Skin of body (tissue), 2 donors: ENCODE data around the gene MARS1. TPM values are rescaled to one million over a fixed set of nuclear protein-coding genes. Genes with fewer than 3 reads are reported as not detected.
"Not testable (repeated sequence)": the region's sequence is repeated elsewhere in the genome, so short reads cannot be mapped to it uniquely, and the experiment has no call there.

Source experiments
- DNase-seq: peaks from one replicate; lab custom pipeline; 2025; lab: John Stamatoyannopoulos, UW
- total RNA-seq: library from RNA; depleted of rRNA; stranded (reverse); fragments of >200 nt; gene quantifications from one replicate; pipeline ENCODE4 v1.2.3, GENCODE V29; 2014

MARS1 gene
- total RNA-seq, 1 donor from 2014 or later: 51.8 TPM

DNA sequence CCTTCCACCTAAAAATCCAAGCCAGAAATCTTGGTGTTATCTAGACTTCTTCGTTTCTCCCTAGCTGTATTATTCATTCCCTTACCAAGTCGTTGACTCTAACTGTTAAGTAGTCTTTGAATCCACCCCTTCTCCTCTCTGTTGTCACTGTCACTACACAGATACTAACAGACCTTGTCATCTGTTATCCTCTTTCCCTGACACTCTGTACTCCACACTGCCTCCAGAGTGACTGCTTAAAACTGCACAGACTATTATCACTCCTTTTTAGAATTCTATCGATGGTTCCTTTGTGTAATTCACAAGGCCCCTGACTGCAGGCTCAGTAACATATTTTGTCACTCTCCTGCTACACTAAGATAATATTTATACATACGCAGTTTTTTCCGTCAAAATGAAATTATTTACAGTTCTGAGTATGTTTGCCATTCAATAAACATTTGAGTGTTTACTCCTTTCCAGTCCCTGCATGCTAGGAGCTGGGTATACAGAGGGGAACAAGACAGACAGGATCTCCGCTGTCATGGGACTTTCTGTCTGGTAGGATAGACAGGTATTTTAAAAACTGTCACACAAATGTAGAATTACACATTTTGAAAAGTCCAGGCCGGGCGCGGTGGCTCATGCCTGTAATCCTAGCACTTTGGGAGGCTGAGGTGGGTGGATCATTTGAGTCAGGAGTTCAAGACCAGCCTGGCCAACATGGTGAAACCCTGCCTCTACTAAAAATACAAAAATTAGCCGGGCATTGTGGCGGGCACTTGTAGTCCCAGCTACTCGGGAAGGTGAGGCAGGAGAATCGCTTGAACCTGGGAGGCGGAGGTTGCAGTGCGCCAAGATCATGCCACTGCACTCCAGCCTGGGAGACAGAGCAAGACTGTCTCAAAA is 3.8 kb downstream of the MARS1 start:
- no peak for DNase-seq

DNA sequence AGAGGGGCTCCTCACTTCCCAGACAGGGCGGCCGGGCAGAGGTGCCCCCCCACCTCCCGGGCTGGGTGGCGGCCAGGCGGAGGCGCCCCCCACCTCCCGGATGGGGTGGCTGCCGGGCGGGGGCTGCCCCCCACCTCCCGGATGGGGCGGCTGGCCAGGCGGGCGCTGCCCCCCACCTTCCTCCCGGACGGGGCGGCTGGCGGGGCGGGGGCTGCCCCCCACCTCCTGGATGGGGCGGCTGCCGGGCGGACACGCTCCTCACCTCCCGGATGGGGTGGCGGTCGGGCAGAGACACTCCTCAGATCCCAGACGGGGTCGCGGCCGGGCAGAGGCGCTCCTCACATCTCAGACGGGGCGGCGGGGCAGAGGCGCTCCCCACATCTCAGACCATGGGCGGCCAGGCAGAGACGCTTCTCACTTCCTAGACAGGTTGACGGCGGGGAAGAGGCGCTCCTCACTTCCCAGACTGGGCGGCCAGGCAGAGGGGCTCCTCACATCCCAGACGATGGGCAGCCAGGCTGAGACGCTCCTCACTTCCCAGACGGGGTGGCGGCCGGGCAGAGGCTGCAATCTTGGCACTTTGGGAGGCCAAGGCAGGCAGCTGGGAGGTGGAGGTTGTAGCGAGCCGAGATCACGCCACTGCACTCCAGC is 7.3 kb downstream of the MARS1 start:
- not testable (repeated sequence) for DNase-seq

DNA sequence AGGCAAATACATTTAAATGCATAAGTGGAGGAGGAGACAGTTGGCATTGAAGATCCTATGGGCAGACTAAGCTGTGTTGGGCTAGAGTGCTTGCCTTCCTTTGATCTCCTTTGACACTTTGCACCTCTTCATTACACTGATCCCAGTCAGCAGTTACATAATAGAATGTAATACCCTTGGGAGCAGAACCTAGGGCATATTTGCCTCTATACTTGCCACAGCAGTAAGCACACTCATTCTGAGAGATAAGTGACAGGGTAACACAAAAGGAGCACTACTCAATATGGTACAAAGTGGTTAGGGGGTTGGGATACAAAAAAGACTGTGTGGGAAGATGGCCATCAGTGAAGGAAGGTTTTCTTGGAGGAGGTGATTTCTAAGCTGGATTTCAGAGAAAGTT is 9.0 kb downstream of the MARS1 start:
- DNase-seq: no peak

DNA sequence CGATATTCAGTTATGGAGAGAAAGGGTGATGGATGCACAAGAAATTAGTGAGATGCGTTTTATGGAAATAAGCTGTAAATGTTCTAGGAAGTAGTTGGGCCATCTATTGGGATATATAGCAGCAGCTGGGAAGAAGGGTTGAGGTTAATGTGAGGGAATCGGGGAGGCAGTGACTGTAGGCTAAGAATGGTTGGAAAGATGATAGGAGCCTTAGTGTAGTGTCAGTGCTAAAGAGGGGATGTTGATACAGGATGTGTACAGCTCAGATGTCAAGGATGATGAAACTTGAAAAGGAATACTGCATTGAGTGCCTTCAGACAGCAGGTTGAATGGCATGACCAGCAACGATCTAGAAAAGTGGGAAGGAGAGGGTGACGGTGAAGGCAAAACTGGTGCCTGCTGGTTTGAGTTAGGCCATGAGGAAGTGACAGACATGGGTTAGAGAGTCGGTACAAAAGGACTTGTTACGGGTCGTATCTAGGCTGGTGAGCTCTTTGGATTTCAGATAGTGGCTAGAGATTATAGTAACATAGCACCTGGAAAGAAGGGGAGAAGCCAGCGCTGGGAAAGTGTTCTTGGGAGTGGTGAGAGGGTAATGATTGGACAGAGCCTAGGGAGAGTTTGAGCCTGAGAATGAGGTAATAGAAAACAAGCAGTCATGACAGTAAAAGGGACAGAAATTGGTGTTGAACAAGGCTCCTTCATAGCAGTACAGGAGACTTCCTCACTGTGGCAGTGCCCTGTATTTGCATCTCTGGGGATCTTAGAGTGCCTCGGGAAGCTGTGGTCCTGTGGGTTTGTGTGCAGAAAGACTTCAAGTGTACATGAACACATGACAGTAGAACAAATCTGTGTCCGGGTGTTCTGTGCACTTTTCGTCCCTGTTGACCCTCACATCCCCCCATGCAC is 9.6 kb downstream of the MARS1 start:
- DNase-seq: no peak

DNA sequence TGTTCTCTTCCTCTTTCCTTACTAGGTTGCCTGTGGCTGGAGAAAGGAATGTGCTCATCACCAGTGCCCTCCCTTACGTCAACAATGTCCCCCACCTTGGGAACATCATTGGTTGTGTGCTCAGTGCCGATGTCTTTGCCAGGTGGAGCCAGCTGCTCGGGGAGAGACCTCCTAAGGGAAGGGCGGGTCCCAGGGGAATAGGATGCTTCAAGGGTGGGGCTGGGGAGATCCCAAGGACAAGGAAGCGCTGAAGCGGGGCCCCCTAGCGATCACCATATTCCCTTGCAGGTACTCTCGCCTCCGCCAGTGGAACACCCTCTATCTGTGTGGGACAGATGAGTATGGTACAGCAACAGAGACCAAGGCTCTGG is 10.2 kb downstream of the MARS1 start:
- no peak for DNase-seq

DNA sequence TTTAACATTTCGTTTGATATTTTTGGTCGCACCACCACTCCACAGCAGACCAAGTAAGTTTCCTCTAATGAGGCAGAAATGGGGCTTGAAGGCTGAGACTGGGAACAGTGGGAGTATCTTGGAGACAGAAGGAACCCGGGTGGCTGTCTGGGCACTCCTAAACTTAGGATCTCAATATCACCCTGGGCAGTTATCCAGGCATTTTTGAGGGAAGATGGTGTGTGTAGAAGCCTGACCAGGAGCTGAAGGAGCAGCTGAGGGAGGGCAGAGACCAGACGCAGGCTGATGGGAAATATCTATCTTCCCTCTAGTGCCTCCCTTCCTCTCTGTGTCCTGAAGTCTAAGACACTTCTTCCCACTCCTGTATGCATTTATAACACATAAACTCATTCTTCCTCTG is 10.7 kb downstream of the MARS1 start:
- DNase-seq: no peak

DNA sequence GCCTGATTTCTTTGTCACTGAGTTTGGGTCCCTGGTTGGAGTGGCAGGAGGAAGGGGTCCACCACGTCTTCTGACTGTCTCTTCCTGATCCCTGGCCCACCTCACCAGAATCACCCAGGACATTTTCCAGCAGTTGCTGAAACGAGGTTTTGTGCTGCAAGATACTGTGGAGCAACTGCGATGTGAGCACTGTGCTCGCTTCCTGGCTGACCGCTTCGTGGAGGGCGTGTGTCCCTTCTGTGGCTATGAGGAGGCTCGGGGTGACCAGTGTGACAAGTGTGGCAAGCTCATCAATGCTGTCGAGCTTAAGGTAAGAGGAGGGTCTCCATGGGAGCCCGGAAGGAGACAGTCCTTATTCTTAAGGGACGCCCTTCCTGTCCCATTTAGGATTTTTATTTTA is 12.3 kb downstream of the MARS1 start:
- DNase-seq: no peak

DNA sequence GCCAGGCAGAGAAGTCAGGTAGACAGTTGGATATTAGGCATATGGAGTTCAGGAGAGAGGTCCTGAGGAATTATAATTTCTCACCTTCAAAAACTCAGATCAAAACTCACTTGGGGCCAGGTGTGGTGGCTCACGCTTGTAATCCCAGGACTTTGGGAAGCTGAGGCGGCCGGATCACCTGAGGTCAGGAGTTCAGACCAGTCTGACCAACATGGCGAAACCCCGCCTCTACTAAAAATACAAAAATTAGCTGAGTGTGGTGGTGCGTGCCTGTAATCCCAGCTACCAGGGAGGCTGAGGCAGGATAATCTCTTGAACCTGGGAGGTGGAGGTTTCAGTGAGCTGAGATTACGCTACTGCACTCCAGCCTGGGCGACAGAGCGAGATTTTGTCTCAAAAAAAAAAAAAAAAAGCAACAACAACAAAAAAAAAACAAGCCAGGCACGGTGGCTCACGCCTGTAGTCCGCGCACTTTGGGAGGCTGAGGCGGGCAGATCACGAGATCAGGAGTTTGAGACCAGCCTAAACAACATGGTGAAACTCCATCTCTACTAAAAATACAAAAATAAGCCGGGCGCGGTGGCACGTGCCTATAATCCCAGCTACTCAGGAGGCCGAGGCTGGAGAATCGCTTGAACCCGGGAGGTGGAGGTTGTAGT is 14.6 kb downstream of the MARS1 start:
- not testable (repeated sequence) for DNase-seq

DNA sequence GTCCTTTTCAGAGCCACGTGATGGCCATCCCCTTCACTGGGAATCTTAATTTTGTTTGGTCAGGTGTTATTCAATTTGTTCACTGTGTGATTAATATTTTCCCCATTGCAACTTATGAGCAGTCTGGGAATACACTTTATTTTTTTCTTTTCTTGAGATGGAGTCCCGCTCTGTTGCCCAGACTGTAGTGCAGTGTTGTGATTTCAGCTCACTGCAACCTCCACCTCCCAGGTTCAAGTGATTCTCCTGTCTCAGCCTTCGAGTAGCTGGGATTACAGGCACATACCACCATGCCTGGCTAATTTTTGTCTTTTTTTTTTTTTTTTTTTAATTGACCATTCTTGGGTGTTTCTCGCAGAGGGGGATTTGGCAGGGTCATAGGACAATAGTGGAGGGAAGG is 18.7 kb downstream of the MARS1 start:
- DNase-seq: not testable (repeated sequence)

DNA sequence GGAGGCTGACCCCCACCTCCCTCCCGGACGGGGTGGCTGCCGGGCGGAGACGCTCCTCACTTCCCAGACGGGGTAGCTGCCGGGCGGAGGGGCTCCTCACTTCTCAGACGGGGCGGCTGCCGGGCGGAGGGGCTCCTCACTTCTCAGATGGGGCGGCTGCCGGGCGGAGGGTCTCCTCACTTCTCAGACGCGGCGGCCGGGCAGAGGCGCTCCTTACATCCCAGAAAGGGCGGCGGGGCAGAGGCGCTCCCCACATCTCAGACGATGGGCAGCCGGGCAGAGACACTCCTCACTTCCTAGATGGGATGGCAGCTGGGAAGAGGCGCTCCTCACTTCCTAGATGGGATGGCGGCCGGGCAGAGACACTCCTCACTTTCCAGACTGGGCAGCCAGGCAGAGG is 19.9 kb downstream of the MARS1 start:
- not testable (repeated sequence) for DNase-seq

DNA sequence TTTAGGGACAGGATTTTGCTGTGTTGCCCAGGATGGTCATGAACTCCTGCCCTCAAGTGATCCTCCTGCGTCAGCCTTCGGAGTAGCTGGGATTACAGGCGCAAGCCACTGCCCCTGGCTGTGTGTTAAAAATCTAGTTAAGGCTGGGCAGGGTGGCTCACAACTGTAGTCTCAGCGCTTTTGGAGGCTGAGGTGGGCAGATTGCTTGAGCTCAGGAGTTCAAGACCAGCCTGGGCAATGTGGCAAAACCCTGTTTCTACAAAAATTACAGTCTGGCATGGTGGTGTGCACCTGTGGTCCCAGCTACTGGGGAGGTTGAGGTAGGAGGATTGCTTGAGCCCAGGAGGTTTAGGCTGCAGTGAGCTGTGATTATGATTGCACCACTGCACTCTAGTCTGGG is 23.3 kb downstream of the MARS1 start:
- DNase-seq: no peak

DNA sequence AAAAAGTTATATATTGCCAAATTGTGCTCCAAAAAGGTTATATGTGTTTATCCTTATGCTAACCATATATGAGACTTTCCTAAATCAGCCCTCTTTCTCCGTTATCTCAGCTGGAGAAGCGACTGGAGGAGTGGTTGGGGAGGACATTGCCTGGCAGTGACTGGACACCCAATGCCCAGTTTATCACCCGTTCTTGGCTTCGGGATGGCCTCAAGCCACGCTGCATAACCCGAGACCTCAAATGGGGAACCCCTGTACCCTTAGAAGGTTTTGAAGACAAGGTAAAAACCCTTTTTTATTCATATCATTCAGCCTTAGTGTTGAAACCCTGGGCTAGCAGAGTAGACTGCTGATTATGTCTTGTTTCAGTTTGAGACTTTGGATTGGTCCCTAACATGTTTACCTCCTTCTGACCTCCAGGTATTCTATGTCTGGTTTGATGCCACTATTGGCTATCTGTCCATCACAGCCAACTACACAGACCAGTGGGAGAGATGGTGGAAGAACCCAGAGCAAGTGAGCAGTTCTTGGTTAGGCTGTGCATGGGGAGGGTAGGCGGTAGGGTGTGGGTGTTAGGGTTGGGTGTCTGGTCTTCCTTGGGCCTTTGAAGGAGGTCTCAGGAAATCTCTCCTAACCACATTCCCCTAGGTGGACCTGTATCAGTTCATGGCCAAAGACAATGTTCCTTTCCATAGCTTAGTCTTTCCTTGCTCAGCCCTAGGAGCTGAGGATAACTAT is 23.9 kb downstream of the MARS1 start:
- no peak for DNase-seq

DNA sequence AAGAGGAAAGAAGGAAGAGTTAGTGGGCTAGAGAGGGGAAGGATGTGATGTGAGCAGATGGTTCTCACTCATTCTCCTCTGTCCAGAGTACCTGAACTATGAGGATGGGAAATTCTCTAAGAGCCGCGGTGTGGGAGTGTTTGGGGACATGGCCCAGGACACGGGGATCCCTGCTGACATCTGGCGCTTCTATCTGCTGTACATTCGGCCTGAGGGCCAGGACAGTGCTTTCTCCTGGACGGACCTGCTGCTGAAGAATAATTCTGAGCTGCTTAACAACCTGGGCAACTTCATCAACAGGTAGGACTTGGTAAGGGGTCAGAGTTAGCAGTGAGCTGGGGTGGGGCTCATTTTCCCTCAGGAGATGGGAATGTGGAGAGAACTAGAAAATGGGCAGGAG is 24.8 kb downstream of the MARS1 start:
- no peak for DNase-seq

DNA sequence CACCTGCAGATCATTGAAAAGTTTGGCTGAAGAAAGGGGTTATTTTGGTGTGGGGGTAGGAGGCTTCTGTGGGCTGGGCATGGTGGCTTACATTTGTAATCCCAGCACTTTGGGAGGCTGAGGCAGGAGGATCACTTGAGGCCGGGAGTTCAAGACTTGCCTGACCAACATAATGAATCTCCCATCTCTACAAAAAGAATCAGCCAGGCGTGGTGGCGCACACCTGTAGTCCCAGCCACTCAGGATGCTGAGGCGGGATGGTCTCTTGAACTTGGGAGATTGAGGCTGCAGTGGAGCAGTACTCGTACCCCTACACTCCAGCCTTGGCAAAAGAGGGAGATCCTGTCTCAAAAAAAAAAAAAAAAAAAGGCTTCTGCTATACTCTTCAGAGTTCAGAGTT is 25.4 kb downstream of the MARS1 start:
- no peak for DNase-seq

DNA sequence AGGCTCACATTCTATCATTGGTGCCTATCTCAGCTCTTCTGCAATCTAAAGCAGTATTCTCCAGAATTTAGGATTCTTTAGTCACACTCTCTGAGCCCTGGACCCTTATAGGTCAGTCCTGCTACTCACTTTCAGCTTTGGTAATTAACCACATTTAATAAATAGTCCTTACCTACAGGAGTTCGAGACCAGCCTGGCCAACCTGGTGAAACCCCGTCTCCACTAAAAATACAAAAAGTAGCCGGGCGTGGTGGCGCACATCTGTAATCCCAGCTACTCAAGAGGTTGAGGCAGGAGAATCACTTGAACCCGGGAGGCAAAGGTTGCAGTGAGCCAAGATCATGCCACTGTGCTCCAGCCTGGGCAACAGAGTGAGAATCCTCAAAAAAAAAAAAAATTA is 25.8 kb downstream of the MARS1 start:
- DNase-seq: not testable (repeated sequence)

DNA sequence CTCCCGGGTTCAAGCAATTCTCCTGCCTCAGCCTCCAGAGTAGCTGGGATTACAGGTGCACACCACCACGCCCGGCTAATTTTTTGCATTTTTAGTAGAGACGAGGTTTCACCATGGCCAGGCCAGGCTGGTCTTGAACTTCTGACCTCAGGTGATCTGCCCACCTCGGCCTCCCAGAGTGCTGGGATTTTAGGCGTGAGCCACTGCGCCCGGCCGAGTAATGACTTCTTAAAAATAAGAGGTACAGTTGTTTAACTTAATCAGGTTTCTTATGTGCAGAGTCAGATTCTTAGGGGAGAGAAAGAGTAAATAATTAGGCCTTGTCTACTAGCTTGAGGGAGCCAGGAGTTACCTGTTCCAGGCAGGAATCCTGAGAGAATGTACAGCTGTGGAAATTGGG is 26.4 kb downstream of the MARS1 start:
- not testable (repeated sequence) for DNase-seq

DNA sequence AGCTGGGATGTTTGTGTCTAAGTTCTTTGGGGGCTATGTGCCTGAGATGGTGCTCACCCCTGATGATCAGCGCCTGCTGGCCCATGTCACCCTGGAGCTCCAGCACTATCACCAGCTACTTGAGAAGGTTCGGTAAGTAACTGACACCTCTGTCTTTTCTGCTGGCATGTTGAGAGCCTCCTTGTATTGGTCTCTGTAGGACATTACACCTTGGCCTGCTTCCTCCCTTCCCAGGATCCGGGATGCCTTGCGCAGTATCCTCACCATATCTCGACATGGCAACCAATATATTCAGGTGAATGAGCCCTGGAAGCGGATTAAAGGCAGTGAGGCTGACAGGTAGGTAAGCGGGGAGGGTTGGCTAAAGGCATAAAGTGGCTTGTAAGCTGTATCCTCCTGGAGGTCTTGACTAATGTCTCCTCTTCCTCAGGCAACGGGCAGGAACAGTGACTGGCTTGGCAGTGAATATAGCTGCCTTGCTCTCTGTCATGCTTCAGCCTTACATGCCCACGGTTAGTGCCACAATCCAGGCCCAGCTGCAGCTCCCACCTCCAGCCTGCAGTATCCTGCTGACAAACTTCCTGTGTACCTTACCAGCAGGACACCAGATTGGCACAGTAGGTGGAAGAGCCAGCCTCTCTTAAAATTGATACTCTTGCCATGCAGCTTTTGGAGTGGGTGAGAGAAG is 27.0 kb downstream of the MARS1 start:
- DNase-seq: no peak

DNA sequence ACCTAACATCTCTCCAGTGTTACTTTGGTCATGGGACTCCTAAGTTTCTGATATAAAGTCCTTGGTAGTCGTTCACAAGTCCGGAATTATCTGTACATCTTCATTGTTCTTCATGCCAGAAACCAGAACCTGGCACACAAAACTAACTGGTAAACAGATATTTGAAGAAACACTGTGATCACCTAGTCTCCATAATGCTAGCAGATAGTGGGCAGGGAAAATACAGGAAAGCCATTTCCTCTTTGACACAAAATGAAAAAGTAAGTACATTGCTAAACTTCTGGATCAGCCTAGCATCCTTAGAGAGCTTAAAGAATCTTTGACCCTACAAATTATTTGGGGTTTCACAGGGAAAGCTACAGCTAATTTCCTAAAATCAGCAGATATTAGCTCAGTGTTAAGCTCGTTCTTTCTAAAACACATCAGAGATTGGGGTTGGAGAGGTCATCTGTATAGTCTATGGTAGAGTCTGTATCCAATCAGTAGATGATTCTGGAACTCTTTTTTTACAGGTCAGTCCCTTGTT is 27.6 kb downstream of the MARS1 start:
- DNase-seq: no peak

DNA sequence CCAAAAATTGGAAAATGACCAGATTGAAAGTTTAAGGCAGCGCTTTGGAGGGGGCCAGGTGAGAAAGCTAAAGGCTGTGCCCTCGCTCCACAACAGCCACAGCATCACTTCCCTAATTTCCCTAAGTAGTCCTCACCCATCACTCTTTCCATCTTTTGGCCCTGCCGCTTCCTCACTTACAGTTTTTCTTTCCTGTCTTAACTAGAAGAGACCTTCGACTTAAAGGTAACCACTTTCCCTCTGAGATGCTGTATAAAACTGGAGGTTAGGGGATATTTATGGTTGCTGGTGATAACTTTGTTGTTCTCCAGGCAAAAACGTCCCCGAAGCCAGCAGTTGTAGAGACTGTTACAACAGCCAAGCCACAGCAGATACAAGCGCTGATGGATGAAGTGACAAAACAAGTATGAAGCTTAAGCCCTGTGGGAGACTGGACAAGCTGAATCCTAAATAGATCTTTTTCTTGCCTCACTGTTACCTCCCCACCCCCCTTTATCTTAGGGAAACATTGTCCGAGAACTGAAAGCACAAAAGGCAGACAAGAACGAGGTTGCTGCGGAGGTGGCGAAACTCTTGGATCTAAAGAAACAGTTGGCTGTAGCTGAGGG is 28.2 kb downstream of the MARS1 start:
- DNase-seq: no peak
